WTC11 (cell line): ENCODE measurements around the gene FDPS.

Experiments
- CTCF ChIP-seq: fragments of 200-600 bp; IDR thresholded peaks from 2 replicates; pipeline ENCODE4 v1.8.0; 2022; ENCODE audit warnings: antibody characterized with exemption
- E2F5 ChIP-seq: sonication (generic); formaldehyde crosslinking; IDR thresholded peaks from 2 replicates; pipeline ENCODE4 v1.8.1; 2022; ENCODE audit warnings: mild to moderate bottlenecking, moderate library complexity, missing genetic modification reagents
- ZNF232 ChIP-seq: sonication (generic); formaldehyde crosslinking; IDR thresholded peaks from 2 replicates; pipeline ENCODE4 v1.8.0; 2022; ENCODE audit warnings: mild to moderate bottlenecking, missing genetic modification reagents

GRCh38 chr1:155309423-155310021 lies 856 bp downstream of the FDPS start:
- TF ChIP-seq E2F5 (CRISPR knock-in tag) (no peak), CTCF (no peak), ZNF232 (CRISPR knock-in tag) (no peak)
